Neural progenitor cell (in vitro differentiated cells): Measurements from ENCODE around the gene DBI. TPM values are rescaled to one million over a fixed set of nuclear protein-coding genes. Genes with fewer than 3 reads are reported as not detected.
"Not testable (repeated sequence)": the region's sequence is repeated elsewhere in the genome, so short reads cannot be mapped to it uniquely, and the experiment has no call there.

Source experiments
- DNase-seq: peaks from one replicate; pipeline ENCODE4 v3.0.0-alpha.2; 2016; ENCODE audit warnings: low spot score
- H2AFZ ChIP-seq: fragments of 200-600 bp; sonication (generic); replicated peaks from 2 replicates; pipeline ENCODE4 v1.6.1; 2016; ENCODE audit warnings: antibody characterized with exemption
- H3F3A ChIP-seq: fragments of 200-600 bp; sonication (generic); 2 replicates; pipeline ENCODE4 v1.6.1; 2016; ENCODE audit warnings: antibody characterized with exemption, low read depth
- H3K27ac ChIP-seq: fragments of 200-600 bp; sonication (generic); 2 replicates; pipeline ENCODE4 v1.5.1; 2016; ENCODE audit warnings: mild to moderate bottlenecking
- H3K27me3 ChIP-seq: fragments of 200-600 bp; sonication (generic); 2 replicates; pipeline ENCODE4 v1.6.1; 2016; ENCODE audit warnings: mild to moderate bottlenecking, moderate library complexity
- H3K36me3 ChIP-seq: fragments of 200-600 bp; sonication (generic); 2 replicates; pipeline ENCODE4 v1.5.1; 2016
- H3K4me1 ChIP-seq: fragments of 200-600 bp; sonication (generic); 2 replicates; pipeline ENCODE4 v1.6.1; 2016; ENCODE audit warnings: mixed run types
- H3K4me2 ChIP-seq: fragments of 200-600 bp; sonication (generic); 2 replicates; pipeline ENCODE4 v1.6.1; 2016
- H3K4me3 ChIP-seq: fragments of 200-600 bp; sonication (generic); 2 replicates; pipeline ENCODE4 v1.5.1; 2016
- H3K79me2 ChIP-seq: fragments of 200-600 bp; sonication (generic); 2 replicates; pipeline ENCODE4 v1.6.1; 2016; ENCODE audit warnings: low read depth
- H3K9ac ChIP-seq: fragments of 200-600 bp; sonication (generic); 2 replicates; pipeline ENCODE4 v1.6.1; 2016
- H3K9me3 ChIP-seq: fragments of 200-600 bp; sonication (generic); 2 replicates; pipeline ENCODE4 v1.5.1; 2016; ENCODE audit warnings: low read depth
- H4K20me1 ChIP-seq: fragments of 200-600 bp; sonication (generic); 2 replicates; pipeline ENCODE4 v1.6.1; 2016; ENCODE audit warnings: low read depth
- H3K27ac Mint-ChIP-seq: 3 replicates; pipeline ENCODE4 v1.8.0; 2021; ENCODE audit warnings: mixed read lengths
- H3K27me3 Mint-ChIP-seq: 2 replicates; pipeline ENCODE4 v1.8.0; 2022; ENCODE audit warnings: low read depth, mild to moderate bottlenecking, inconsistent platforms, moderate library complexity, mixed read lengths; ENCODE audit not compliant: insufficient read depth
- H3K36me3 Mint-ChIP-seq: 3 replicates; pipeline ENCODE4 v1.8.0; 2021; ENCODE audit warnings: mixed read lengths
- H3K4me1 Mint-ChIP-seq: 3 replicates; pipeline ENCODE4 v1.8.0; 2021; ENCODE audit warnings: mixed read lengths
- H3K4me3 Mint-ChIP-seq: 3 replicates; pipeline ENCODE4 v1.8.0; 2021; ENCODE audit warnings: mild to moderate bottlenecking, moderate library complexity, mixed read lengths
- H3K9me3 Mint-ChIP-seq: 3 replicates; pipeline ENCODE4 v1.8.0; 2020; ENCODE audit warnings: mixed read lengths
- EZH2 ChIP-seq: fragments of 200-600 bp; sonication (generic); IDR thresholded peaks from 2 replicates; pipeline ENCODE4 v1.6.1; 2017; ENCODE audit warnings: antibody characterized with exemption, mild to moderate bottlenecking, moderate library complexity
- EZH2phosphoT487 ChIP-seq: fragments of 200-600 bp; sonication (generic); IDR thresholded peaks from 2 replicates; pipeline ENCODE4 v1.6.1; 2017; ENCODE audit warnings: antibody characterized with exemption
- total RNA-seq: library from RNA; depleted of rRNA; stranded (reverse); fragments of >200 nt; gene quantifications from 2 replicates; pipeline ENCODE4 v1.2.3, GENCODE V29; 2015; ENCODE audit warnings: low replicate concordance
- TF ChIP-seq, protein P1 (sequence below): fragments of 200-600 bp; sonication (generic); IDR thresholded peaks from 2 replicates; pipeline ENCODE4 v1.5.1; 2017; ENCODE audit warnings: antibody characterized with exemption, mild to moderate bottlenecking

The DBI gene
- total RNA-seq, 1 donor from 2014 or later: 238 TPM

DNA sequence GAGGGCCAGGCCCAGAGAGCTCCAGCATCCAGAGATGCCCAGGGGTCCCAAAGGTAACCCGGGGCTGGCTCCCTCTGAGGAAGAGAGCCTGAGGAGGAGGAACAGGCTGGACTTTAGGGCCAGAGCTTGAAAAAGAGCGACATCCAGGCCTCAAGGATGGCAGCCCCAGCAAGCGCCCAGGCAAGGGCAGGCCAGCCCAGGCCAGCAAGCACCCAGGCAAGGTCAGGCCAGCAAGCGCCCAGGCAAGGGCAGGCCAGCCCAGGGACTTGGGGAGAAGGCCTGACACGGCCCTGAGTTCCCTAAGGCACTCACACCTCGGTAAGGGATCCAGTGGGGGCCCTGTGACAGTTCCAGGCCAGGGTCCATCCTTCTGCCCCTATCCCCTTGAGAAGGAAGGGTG is 30.4 kb downstream of the DBI start:
- no peaks in the 10 kb centered on the region for H3K4me1 ChIP-seq
- no peaks in the 10 kb centered on the region for H3K79me2 ChIP-seq
- H3K4me3 ChIP-seq: no peak overlapping the region
- no peaks in the 10 kb centered on the region for H4K20me1 ChIP-seq
- H3K9ac ChIP-seq: no peak overlapping the region
- peaks cover 2% of the 10 kb centered on the region for H3K27me3 Mint-ChIP-seq
- H3K27me3 ChIP-seq: no peaks in the 10 kb centered on the region
- H3K4me1 Mint-ChIP-seq: no peaks in the 10 kb centered on the region
- no peaks in the 10 kb centered on the region for H3F3A ChIP-seq
- no peaks in the 10 kb centered on the region for H3K36me3 Mint-ChIP-seq
- no peaks in the 10 kb centered on the region for H3K9me3 Mint-ChIP-seq
- H2AFZ ChIP-seq: no peak overlapping the region
- no peak overlapping the region for H3K27ac ChIP-seq
- no peak for DNase-seq
- no peak overlapping the region for H3K4me3 Mint-ChIP-seq
- no peaks in the 10 kb centered on the region for H3K36me3 ChIP-seq
- no peaks in the 10 kb centered on the region for H3K9me3 ChIP-seq
- H3K27ac Mint-ChIP-seq: no peak overlapping the region
- H3K4me2 ChIP-seq: no peak overlapping the region
- TF ChIP-seq, protein P1, sequence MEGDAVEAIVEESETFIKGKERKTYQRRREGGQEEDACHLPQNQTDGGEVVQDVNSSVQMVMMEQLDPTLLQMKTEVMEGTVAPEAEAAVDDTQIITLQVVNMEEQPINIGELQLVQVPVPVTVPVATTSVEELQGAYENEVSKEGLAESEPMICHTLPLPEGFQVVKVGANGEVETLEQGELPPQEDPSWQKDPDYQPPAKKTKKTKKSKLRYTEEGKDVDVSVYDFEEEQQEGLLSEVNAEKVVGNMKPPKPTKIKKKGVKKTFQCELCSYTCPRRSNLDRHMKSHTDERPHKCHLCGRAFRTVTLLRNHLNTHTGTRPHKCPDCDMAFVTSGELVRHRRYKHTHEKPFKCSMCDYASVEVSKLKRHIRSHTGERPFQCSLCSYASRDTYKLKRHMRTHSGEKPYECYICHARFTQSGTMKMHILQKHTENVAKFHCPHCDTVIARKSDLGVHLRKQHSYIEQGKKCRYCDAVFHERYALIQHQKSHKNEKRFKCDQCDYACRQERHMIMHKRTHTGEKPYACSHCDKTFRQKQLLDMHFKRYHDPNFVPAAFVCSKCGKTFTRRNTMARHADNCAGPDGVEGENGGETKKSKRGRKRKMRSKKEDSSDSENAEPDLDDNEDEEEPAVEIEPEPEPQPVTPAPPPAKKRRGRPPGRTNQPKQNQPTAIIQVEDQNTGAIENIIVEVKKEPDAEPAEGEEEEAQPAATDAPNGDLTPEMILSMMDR: no peak
- TF ChIP-seq EZH2phosphoT487: no peak
- no peak for TF ChIP-seq EZH2

DNA sequence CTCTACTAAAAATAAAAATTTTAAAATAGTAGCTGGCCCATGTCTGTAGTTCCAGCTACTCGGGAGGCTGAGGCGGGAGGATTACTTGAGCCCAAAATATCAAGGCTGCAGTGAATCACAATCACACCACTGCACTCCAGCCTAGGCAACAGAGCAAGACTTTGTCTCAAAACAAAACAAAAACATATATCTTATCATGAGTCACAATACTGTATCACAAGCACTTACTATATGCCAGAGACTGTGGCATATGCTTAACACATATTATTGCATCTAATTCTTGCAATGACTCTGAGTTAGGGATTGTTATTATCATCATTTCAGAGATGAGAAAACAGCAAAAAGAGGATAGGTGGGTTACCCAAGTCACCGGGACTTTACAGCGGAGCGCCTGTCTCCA is 35.3 kb downstream of the DBI start:
- no peak overlapping the region for H3K4me3 Mint-ChIP-seq
- Histone ChIP-seq H3K27ac (no peak overlapping the region), H3K9me3 (no peaks in the 10 kb centered on the region), H3K4me1 (no peaks in the 10 kb centered on the region), H3K4me2 (no peak overlapping the region), H2AFZ (no peak overlapping the region), H3K4me3 (no peak overlapping the region), H3K9ac (no peak overlapping the region), H3F3A (no peaks in the 10 kb centered on the region), H3K79me2 (no peaks in the 10 kb centered on the region), H3K27me3 (no peaks in the 10 kb centered on the region), H3K36me3 (no peaks in the 10 kb centered on the region), H4K20me1 (no peaks in the 10 kb centered on the region)
- H3K27me3 Mint-ChIP-seq: peaks cover 4% of the 10 kb centered on the region
- TF ChIP-seq, protein P1: no peak
- no peak for DNase-seq
- H3K9me3 Mint-ChIP-seq: no peaks in the 10 kb centered on the region
- H3K36me3 Mint-ChIP-seq: no peaks in the 10 kb centered on the region
- no peak overlapping the region for H3K27ac Mint-ChIP-seq
- no peaks in the 10 kb centered on the region for H3K4me1 Mint-ChIP-seq

DNA sequence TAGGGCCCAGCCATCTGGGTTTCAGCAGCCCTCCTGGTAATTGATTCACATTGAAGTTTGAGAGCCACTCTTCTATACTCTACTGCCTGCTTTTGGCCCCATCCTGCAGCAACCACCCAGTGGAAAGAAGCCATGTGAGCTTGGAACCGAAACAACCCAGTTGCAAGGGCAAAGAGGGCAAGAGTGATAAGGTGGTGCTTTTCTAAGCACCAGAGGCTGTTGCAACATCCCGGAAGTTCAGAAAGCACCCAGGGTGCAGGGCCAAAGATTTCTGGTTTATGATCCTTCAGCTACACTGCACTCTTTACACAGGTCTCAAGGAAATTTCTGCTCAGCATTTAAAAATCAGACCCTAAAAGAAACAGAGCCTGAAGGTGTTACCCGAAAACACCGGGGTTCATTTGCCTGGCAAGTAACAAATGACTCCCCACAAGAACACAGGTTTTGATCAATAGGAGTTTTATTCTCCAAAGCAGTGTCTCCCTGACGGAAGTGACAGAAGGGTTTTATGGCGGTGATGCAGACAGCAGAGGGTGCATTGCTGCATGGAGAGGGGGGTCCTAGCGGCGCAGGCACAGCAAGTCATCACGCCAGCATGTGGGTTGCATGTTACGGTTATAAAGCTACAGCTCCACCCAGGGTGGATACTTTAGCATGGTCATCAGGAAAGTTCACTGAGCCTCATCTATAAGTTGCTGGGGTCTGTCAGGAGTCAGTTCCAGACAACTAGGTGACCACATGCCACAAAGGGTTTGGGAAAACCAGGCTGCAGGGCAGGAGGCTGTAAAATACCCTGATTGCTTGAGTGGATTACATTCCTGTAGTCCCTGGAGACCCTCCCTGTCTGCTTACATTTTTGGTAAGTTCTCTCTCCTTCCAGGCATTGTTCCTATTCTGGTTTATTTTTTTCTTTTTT is 36.1 kb downstream of the DBI start:
- no peak for TF ChIP-seq EZH2phosphoT487
- TF ChIP-seq, protein P1: no peak
- TF ChIP-seq EZH2: no peak
- Histone ChIP-seq H3K79me2 (no peaks in the 10 kb centered on the region), H3K9ac (no peak overlapping the region), H2AFZ (no peak overlapping the region), H3K36me3 (no peaks in the 10 kb centered on the region), H3K4me2 (no peak overlapping the region), H3K27ac (no peak overlapping the region), H3K4me3 (no peak overlapping the region), H3K27me3 (no peaks in the 10 kb centered on the region), H3K4me1 (no peaks in the 10 kb centered on the region), H4K20me1 (no peaks in the 10 kb centered on the region), H3K9me3 (no peaks in the 10 kb centered on the region), H3F3A (no peaks in the 10 kb centered on the region)
- Mint-ChIP-seq H3K4me1 (peaks cover 4% of the 10 kb centered on the region), H3K36me3 (no peaks in the 10 kb centered on the region), H3K4me3 (no peak overlapping the region), H3K27ac (no peak overlapping the region), H3K9me3 (no peaks in the 10 kb centered on the region), H3K27me3 (peaks cover 4% of the 10 kb centered on the region)
- DNase-seq: no peak

DNA sequence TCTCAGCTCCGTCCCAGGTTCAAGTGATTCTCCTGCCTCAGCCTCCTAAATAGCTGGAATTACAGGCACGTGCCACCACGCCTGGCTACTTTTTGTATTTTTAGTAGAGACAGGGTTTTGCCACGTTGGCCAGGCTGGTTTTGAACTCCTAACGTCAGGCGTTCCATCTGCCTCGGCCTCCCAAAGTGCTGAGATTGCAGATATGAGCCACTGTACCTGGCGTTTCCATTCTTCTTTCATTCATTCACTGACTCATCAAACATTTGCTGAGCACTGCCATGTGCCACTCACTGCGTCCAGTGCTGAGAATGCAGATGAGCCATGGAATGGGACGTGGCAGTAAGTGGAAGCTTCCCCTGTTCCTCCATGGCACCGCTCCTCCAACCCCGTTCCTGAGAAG is 36.8 kb downstream of the DBI start:
- H3K27ac Mint-ChIP-seq, H3K27me3 ChIP-seq, H3K9me3 Mint-ChIP-seq, H3K79me2 ChIP-seq, H3K27me3 Mint-ChIP-seq, DNase-seq, H3K4me1 ChIP-seq, H3K27ac ChIP-seq, H3K9ac ChIP-seq, H3K36me3 ChIP-seq, H3F3A ChIP-seq, H3K4me3 Mint-ChIP-seq, H2AFZ ChIP-seq, H3K4me2 ChIP-seq, H3K9me3 ChIP-seq, H4K20me1 ChIP-seq, H3K36me3 Mint-ChIP-seq, H3K4me1 Mint-ChIP-seq, H3K4me3 ChIP-seq: not testable (repeated sequence)
